Endodermal cell (in vitro differentiated cells): ENCODE data around the gene UBN1. TPM values are rescaled to one million over a fixed set of nuclear protein-coding genes. Genes with fewer than 3 reads are reported as not detected.
"Not testable (repeated sequence)": the region's sequence is repeated elsewhere in the genome, so short reads cannot be mapped to it uniquely, and the experiment has no call there.

Experiments
- DNase-seq: peaks from one replicate; pipeline ENCODE4 v3.0.0-alpha.2; 2017
- H3K27ac ChIP-seq: 2 replicates; pipeline ENCODE4 v1.5.1; 2013; ENCODE audit warnings: mild to moderate bottlenecking, low read depth, low read length, moderate library complexity
- H3K27me3 ChIP-seq: 2 replicates; pipeline ENCODE4 v1.6.1; 2013; ENCODE audit warnings: mild to moderate bottlenecking, low read length, moderate library complexity; ENCODE audit not compliant: insufficient read depth, control insufficient read depth, poor library complexity, severe bottlenecking
- H3K36me3 ChIP-seq: 2 replicates; pipeline ENCODE4 v1.7.0; 2013; ENCODE audit warnings: mild to moderate bottlenecking, low read length, moderate library complexity; ENCODE audit not compliant: control insufficient read depth, insufficient read depth
- H3K4me1 ChIP-seq: one replicate; pipeline ENCODE4 v1.7.0; 2013; ENCODE audit warnings: low read length; ENCODE audit not compliant: control insufficient read depth, insufficient read depth
- H3K4me3 ChIP-seq: 2 replicates; pipeline ENCODE4 v1.5.1; 2013; ENCODE audit warnings: mild to moderate bottlenecking, low read length, moderate library complexity
- H3K9ac ChIP-seq: 2 replicates; pipeline ENCODE4 v1.6.1; 2013; ENCODE audit warnings: mild to moderate bottlenecking, low read length, moderate library complexity; ENCODE audit not compliant: poor library complexity, severe bottlenecking; ENCODE audit errors: extremely low read depth
- H3K9me3 ChIP-seq: 2 replicates; pipeline ENCODE4 v1.6.1; 2013; ENCODE audit warnings: mild to moderate bottlenecking, low read length, moderate library complexity; ENCODE audit not compliant: control insufficient read depth
- H3K27ac Mint-ChIP-seq: 2 replicates; pipeline ENCODE4 v1.8.0; 2020; ENCODE audit warnings: mixed read lengths
- H3K27me3 Mint-ChIP-seq: 2 replicates; pipeline ENCODE4 v1.8.0; 2021; ENCODE audit warnings: mild to moderate bottlenecking, mixed read lengths; ENCODE audit not compliant: insufficient read depth
- H3K36me3 Mint-ChIP-seq: 2 replicates; pipeline ENCODE4 v1.8.0; 2020; ENCODE audit warnings: low read depth, mixed read lengths
- H3K4me1 Mint-ChIP-seq: 2 replicates; pipeline ENCODE4 v1.8.0; 2020; ENCODE audit warnings: mixed read lengths
- H3K4me3 Mint-ChIP-seq: 2 replicates; pipeline ENCODE4 v1.8.0; 2020; ENCODE audit warnings: mild to moderate bottlenecking, moderate library complexity, mixed read lengths
- H3K9me3 Mint-ChIP-seq: 2 replicates; pipeline ENCODE4 v1.8.0; 2020; ENCODE audit warnings: mild to moderate bottlenecking, mixed read lengths
- WGBS, 2 experiments: methylation state at CpG; one replicate each; pipeline versions ENCODE4 v1.1.5 to v1.1.7; 2013; ENCODE audit warnings: missing lambda C conversion rate in 2 of 2, mixed read lengths in 1 of 2; ENCODE audit not compliant: insufficient coverage in 1 of 2, insufficient read length in 1 of 2; 5-methylcytosine and 5-hydroxymethylcytosine counted together
- total RNA-seq, 2 donors: library from RNA; stranded (reverse); fragmentation: NEBNext Ultra II Directional in 1 of 2; extraction: Animal tissue kit (Norgen Biotek cat#: 25700) in 1 of 2; gene quantifications; 2 replicates in 1 of 2; 3 replicates in 1 of 2; pipeline ENCODE4 v1.2.1, GENCODE V29; 2021
- TF ChIP-seq, protein P1 (sequence below): fragments of 200-600 bp; sonication (generic); conservative IDR thresholded peaks from 2 replicates; pipeline ENCODE4 v1.5.0; 2021; ENCODE audit warnings: antibody characterized with exemption, mild to moderate bottlenecking

The UBN1 gene
- total RNA-seq, 2 donors from 2014 or later, result 36.8 to 46.7 TPM

DNA sequence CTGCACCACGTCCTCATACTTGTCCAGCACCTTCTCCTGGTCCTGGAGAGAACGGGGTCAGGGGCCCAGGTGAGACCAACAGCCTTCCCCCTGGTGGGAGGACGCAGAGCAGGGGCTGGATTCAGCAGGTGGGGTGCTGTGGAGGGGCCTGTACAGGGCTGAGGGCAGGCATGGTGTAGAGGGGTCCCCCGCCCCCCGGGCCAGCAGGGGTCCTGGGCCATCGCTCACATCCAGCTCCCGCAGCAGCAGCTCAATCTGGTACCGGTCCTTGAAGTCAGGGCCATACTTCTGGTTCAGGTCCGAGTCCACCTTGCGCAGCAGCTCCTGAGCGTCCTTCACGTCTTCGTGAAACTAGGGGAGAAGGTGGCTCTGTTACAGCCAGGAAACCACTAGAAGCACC is 48.1 kb downstream of the UBN1 start:
- H3K36me3 Mint-ChIP-seq, result peaks cover 61% of the 10 kb centered on the region
- WGBS, 2 experiments, result 92 to 95% methylated on average over 12 to 13 of the region's 13 CpGs
- Histone ChIP-seq H3K4me3 (no peak overlapping the region), H3K27ac (no peak overlapping the region), H3K36me3 (no peaks in the 10 kb centered on the region), H3K27me3 (no peaks in the 10 kb centered on the region), H3K9ac (no peak overlapping the region), H3K4me1 (no peaks in the 10 kb centered on the region), H3K9me3 (peaks cover 4% of the 10 kb centered on the region)
- H3K27ac Mint-ChIP-seq, result no peak overlapping the region
- H3K4me1 Mint-ChIP-seq, result no peaks in the 10 kb centered on the region
- TF ChIP-seq, protein P1, sequence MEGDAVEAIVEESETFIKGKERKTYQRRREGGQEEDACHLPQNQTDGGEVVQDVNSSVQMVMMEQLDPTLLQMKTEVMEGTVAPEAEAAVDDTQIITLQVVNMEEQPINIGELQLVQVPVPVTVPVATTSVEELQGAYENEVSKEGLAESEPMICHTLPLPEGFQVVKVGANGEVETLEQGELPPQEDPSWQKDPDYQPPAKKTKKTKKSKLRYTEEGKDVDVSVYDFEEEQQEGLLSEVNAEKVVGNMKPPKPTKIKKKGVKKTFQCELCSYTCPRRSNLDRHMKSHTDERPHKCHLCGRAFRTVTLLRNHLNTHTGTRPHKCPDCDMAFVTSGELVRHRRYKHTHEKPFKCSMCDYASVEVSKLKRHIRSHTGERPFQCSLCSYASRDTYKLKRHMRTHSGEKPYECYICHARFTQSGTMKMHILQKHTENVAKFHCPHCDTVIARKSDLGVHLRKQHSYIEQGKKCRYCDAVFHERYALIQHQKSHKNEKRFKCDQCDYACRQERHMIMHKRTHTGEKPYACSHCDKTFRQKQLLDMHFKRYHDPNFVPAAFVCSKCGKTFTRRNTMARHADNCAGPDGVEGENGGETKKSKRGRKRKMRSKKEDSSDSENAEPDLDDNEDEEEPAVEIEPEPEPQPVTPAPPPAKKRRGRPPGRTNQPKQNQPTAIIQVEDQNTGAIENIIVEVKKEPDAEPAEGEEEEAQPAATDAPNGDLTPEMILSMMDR, result no peak
- H3K9me3 Mint-ChIP-seq, result peaks cover 8% of the 10 kb centered on the region
- no peak for DNase-seq
- no peaks in the 10 kb centered on the region for H3K27me3 Mint-ChIP-seq
- no peak overlapping the region for H3K4me3 Mint-ChIP-seq

DNA sequence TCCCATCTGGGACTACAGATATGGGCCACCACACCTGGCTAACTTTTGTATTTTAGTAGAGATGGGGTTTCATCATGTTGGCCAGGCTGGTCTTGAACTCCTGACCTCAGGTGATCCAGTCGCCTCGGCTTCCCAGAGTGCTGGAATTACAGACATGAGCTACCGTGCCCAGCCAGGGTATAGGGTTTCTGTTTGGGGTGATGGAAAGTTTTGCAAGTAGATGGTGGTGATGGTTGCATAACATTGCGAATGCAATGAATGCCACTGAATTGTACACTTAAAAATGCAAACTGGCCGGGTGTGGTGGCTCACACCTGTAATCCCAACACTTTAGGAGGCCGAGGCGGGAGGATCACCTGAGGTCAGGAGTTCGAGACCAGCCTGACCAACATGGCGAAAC is 49.5 kb downstream of the UBN1 start:
- not testable (repeated sequence) for H3K9me3 ChIP-seq, DNase-seq, H3K36me3 ChIP-seq, H3K4me3 Mint-ChIP-seq, H3K4me1 ChIP-seq, H3K27ac ChIP-seq, H3K9ac ChIP-seq, H3K4me1 Mint-ChIP-seq, H3K27me3 Mint-ChIP-seq, H3K27me3 ChIP-seq, H3K4me3 ChIP-seq, H3K27ac Mint-ChIP-seq, H3K9me3 Mint-ChIP-seq
- H3K36me3 Mint-ChIP-seq, result peaks cover 59% of the 10 kb centered on the region
- 85 to 97% methylated on average over 7 to 9 of the region's 9 CpGs for WGBS, 2 experiments

DNA sequence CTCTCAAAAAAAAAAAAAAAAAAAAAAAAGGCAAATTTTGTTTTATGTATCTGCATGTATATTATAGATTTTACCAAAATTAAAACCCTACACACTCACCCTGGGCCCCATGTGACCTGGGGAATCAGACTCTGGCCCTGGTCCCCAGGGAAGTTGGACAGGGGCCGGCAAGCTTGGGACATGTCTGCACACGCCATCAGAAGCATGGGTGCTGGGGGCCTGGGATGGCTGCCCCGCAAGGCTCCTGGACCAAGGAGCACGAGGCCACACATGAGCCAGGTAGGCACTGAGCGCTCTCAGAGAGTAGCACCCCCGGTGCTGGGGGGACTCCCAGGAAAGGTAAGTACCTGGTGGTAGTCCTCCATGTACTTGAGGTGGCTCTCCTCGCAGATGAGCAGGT is 50.0 kb downstream of the UBN1 start:
- Histone ChIP-seq H3K27me3 (no peaks in the 10 kb centered on the region), H3K4me1 (no peaks in the 10 kb centered on the region), H3K27ac (no peak overlapping the region), H3K9me3 (peaks cover 4% of the 10 kb centered on the region), H3K9ac (no peak overlapping the region), H3K4me3 (no peak overlapping the region), H3K36me3 (no peaks in the 10 kb centered on the region)
- Mint-ChIP-seq H3K9me3 (peaks cover 8% of the 10 kb centered on the region), H3K27me3 (no peaks in the 10 kb centered on the region), H3K36me3 (peaks cover 62% of the 10 kb centered on the region), H3K27ac (no peak overlapping the region), H3K4me1 (no peaks in the 10 kb centered on the region), H3K4me3 (no peak overlapping the region)
- TF ChIP-seq, protein P1, result no peak
- no peak for DNase-seq
- WGBS, 2 experiments, result 90 to 95% methylated on average over 6 to 7 of the region's 7 CpGs

DNA sequence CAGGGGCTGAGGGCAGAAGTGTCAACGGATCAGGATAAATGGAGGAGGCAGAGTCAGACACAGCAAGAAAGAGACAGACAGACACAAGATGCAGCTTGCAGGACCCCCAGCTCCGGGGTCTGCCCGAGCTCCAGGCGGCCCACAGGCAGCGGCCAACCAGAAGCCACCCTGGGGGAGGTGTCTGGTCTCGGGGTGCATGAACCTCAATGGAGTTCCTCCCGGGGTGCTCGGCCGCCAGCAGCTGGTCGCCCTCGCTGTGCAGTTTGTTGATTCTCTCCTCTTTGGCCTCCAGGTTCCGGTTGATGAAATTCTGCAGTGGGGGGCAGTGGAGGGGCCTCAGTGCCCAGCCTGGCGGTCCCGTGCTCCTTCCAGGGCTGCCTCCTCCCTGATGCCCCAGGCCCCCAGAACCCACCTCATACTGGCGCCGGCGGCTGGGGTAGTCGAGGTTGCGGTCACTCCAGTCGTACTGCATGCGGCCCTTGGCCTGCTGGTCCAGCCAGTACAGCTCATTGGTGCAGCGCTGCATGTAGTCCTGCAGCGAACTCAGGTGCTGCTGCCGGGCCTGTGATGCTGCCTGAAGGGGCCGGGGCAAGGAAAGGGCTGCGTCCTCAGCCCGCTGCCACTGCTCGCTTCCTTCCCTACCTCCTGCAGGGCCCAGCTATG is 51.7 kb downstream of the UBN1 start:
- H3K4me3 Mint-ChIP-seq, result no peak overlapping the region
- H3K4me1 Mint-ChIP-seq, result no peaks in the 10 kb centered on the region
- Histone ChIP-seq H3K27me3 (no peaks in the 10 kb centered on the region), H3K36me3 (no peaks in the 10 kb centered on the region), H3K4me1 (no peaks in the 10 kb centered on the region), H3K27ac (no peak overlapping the region), H3K9me3 (peaks cover 4% of the 10 kb centered on the region), H3K4me3 (no peak overlapping the region), H3K9ac (no peak overlapping the region)
- H3K27ac Mint-ChIP-seq, result no peak overlapping the region
- no peaks in the 10 kb centered on the region for H3K27me3 Mint-ChIP-seq
- peaks cover 63% of the 10 kb centered on the region for H3K36me3 Mint-ChIP-seq
- TF ChIP-seq, protein P1, result no peak
- peaks cover 8% of the 10 kb centered on the region for H3K9me3 Mint-ChIP-seq
- no peak for DNase-seq
- WGBS, 2 experiments, result 89 to 93% methylated on average over 20 to 28 of the region's 28 CpGs
